OCI-M2 (cell line): ENCODE data around the gene IQCF2.
"Not testable (repeated sequence)": the region's sequence is repeated elsewhere in the genome, so short reads cannot be mapped to it uniquely, and the experiment has no call there.

Experiments
- DNase-seq: peaks from one replicate; lab custom pipeline; 2025; ENCODE audit not compliant: unreplicated experiment; lab: John Stamatoyannopoulos, UW

The IQCF2 gene

DNA sequence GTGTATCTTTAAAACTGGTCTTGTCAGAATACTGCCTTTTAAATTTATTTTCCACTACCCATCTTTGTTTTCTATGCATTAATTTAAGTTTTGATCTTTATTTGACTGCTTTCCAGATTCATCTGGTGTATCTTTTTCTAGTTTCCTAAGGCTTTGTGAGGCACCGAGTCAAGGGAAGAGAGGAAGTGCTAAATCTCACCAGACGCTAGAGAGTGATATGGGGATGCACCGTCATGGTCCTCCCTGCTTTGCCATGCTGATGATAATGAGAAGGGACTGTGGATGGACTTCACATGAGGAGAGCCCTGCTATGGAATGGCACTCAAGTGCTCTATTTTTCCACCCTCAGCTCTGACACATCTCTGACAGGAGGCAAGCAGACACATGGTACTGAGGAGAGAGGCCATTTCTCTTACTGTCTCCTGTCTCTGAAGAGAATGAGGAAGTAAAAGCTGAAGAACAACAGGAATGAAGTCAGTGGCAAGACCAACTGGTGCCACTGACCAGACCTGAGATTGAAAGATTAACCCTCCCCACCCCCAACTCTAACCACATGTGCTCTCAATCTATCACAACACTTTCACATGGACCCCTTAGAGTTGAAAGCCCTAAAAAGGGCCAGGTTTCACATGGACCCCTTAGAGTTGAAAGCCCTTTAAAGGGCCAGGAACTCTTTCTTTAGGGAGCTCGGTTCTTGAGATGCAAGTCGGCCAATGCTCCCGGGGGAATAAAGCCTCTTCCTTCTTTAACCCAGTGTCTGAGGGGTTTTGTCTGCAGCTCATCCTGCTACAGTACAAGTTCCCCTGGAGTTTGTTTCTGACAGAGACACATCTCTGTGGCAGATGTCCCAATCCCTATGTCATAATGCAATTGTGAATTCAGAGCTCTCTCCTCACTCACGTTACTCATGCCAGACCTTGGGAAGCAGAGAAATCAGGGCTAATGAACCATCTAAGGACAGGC, at the start of gene IQCF2:
IQCF2 (plus strand) TSS at position 913 of the 963 bp plus-strand sequence. CDS start 52 bp downstream, outside the sequence.
- DNase-seq = peak; percentile 63

DNA sequence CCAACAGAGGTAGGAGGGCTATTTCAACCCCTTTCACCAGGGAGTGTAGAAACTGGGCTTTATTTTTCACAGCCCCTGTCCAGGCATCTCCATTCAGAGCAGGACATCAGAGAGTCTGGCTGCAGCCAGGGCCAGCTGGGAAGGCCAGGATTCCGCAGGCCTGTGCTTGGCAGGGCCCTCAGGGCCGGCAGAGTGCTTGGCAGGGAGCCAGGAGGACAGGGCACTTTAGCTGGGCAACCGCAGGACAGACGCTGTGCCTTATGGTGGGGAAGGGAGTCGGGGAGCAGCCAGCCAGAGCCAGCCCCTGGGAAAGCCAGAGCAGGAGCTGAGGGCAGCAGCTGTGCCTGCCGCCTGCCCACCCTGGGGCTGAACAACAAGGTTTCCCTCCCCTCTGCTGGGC, 47.9 kb upstream of the IQCF2 start:
- no peak for DNase-seq

DNA sequence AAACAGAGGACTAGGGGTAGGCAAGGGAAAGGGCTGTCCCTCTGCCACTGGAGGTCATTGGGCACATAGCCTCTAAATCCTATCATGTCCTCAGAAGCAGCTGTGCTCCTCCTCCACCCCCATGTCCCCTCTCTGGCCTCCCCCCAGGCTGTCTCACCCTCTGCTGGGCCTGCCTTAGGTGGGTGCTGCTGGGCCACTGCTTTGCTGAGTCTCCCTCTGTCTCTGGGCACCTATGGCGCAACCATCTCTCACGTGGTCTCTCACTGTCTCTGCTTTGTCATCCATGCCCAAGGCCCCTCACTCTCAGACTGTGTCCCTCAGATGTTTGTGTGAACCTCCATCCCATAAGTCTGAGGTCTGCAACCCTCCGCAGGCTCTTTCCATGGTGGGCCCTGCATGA, 47.4 kb upstream of the IQCF2 start:
- no peak for DNase-seq

GRCh38 chr3:51815614-51816013, 45.8 kb upstream of the IQCF2 start:
- DNase-seq = no peak

DNA sequence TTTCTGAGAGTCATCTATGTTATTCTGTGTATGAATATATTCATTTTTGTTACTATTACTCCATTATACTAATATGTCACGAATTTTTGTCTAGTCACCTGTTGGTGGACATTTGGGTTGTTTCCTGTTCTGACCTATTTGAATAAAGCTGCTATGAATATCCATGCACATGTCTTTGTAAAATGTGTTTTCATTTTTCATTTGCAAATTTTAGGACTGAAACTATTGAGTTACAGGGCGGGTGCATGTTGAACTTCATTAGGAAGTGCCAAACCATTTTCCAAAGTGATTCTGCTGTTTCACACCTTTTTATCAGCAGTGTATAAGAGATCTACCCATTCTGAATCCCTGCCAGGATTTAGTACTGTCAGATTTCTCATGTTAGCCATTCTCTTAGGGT, 44.7 kb upstream of the IQCF2 start:
- DNase-seq = no peak

DNA sequence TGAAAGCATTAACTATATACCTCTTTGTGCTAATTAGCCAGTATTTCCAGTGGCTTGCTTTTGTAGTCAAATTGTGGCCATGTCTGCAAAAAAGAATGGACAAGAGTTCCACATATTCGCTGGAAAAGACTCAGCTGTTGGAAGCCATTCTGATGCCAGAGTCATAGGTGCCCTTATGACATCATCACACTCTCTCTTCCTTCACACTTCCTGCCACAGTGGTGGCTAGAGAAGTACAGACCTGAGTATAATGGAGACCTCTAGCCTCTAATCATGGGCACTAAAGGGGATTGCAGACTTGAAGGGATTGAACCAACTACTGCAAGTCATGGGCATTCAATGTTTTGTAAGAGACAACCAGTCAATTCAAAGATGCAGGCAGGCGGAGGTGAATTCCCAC, 44.0 kb upstream of the IQCF2 start:
- no peak for DNase-seq

- no peak for DNase-seq
Observed at GRCh38 chr3:51819151-51819550, 42.3 kb upstream of the IQCF2 start.

DNA sequence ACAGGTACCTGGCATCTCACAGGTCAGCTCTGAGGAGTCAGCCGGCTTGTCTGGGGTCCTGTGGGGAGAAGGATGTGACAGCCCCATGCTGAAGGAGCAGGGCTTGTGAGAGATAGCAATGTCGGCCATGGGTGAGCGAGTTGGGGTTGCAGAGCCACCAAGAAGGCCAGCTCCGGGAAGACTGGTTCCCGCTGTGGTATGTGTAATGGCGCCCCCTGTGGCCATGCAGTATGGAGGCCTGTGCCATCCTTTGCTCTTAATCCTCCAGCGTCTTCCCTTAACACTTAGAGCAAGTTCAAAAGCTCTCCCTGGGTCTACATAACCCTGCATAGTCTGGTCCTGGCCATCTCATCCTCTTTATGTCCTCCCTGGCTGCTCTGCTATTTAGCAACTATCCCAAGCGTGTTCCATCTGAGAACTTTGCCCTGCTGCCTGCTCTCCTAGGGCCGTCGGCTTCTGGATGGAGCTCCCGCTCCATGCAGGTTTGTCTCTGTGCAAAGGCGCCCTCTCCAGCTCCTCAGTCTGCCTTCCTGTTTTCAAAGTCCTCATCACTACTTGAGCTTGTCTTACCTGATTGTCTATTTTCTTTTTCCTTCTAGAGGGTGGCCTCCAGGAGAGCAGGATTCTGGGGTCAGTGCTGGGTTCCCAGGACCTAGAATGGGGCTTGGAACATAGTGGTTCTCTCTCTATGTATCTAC, 41.6 kb upstream of the IQCF2 start:
- no peak for DNase-seq

DNA sequence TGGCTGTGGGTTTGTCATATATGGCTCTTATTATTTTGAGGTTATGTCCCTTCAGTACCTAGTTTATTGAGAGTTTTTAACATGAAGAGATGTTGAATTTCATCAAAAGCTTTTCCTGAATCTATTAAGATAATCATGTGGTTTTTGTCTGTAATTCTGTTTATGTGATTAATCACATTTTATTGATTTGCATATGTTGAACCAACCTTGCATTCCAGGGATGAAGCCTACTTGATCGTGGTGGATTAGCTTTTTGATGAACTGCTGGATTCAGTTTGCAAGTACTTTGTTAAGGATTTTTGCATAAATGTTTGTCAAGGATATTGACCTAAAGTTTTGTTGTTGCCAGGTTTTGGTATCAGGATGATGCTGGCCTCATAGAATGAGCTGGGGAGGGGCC, 33.1 kb upstream of the IQCF2 start:
- DNase-seq = no peak

GRCh38 chr3:51830345-51830744, 31.1 kb upstream of the IQCF2 start:
- no peak for DNase-seq

DNA sequence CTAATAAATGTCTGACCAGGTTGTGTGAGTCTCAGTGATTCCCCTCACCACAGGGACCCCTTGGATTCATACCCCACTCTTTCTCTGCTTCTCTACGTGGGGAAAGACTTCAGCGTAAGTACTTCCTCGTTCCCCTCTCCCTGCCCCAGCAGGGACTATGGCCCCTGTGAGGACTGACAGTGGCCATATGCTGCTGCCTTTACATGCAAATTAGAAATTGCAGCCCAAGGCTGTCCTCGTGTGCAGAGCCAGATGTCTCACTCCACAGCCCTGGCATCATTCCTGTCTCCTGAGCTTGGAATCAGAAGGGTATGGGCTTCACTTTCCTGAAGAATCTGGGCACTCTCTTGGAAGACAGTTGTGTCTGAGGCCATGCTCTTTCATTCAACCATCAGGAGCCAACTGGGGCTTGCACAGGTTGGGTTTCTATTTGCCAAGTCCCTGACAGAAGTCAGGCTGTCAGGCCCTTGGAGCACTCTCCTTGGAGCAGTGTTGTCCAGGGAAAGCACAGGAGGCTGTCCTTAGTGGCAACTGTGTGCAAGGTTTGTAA, 30.5 kb upstream of the IQCF2 start:
- DNase-seq = no peak

DNA sequence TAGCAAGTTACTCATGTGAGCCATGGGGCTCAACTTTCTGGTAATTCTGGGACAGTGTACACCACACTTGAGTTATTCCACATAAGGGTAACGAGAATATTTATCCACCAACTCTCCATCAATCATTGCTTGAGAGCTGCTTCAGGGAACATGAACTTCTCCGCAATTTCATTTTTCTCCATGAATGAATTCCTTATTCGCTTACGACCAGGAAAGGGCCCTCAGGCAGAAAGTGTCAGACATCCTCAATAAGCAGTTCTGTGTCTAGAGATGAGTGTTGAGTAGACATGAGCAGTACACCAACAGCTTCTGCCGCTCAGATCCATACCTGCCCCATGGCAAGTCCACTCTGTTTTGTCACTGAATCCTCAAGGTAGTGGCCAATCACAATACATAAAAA, 24.8 kb upstream of the IQCF2 start:
- DNase-seq = no peak

DNA sequence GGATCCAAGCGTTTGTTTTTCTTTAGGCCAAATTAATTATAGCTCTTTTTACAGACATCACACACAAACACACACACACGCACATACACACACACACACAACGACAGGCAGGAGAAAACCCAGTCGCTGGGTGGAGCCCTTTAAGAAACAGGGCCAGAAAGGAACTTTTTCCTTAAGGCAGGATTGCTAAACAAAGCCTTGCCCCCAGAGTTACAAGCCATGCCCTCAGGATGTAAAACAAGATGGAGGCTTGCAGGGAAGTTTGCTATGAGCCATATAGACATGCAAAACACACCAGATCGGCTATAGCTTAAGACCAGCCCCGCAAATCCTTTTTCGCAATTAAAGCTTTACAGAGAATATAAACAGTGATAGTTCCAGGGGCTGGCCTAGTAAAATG, 16.3 kb upstream of the IQCF2 start:
- no peak for DNase-seq

GRCh38 chr3:51855411-51855810, 6.0 kb upstream of the IQCF2 start:
- DNase-seq = not testable (repeated sequence)

DNA sequence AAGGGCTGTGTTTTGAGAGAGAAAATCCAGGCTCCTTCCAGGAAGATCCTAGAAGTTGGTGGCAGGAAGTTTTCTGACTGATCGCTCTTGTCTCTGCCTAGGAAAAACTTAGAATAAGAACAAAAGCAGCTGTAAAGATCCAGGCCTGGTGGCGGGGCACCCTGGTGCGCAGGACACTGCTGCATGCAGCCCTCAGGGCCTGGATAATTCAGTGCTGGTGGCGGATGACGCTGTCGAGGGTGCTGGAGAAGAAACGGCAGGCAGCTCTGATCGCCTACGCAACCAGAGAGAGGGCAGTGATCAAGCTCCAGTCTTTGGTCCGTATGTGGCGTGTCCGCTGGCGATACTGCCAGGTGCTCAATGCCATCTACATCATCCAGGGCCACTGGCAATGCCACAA, 1.5 kb downstream of the IQCF2 start:
- DNase-seq = no peak

GRCh38 chr3:51868896-51869295, 7.5 kb downstream of the IQCF2 start:
- DNase-seq = not testable (repeated sequence)

DNA sequence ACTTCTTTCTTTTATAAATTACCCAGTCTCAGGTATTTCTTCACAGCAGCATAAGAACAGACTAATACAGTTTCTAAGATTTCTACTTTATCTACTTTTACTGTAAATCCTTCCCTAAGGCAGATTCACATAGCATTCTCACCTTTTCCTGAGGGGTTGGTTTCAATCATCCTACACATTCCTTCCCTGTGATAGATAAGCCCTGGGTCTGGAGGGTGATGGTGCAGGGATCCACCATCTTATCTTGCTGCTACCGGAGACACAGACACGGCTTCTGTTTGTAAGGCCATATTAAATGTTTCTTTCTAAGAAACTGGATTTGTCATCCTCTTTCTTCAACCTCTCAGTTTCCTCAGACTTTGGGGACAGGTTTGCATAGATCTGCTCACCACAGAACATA, 7.9 kb downstream of the IQCF2 start:
- DNase-seq = no peak

DNA sequence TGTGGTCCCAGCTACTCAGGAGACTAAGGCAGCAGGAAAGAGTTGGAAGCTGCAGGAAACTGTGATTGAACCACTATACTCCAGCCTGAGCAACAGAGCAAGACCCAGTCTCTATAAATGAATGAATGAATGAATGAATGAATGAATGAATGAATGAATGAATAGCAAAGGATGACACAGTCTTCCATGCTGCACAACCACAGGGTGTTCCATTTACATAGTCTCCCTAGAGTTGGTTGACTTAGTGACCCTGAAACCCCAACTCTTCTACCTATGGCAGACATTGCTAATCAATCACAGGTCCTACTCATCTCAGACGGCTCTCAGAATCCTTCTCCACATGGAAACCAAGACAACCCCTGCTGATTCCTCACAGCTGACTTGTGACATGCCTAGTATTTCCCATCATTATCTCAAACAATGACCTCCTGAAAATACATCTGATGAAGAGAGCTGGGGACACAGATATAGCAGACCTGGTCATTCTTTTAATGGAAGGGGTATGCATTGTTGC, 11.9 kb downstream of the IQCF2 start:
- DNase-seq = no peak

- DNase-seq = no peak
Observed at GRCh38 chr3:51873876-51874275, 12.5 kb downstream of the IQCF2 start.

DNA sequence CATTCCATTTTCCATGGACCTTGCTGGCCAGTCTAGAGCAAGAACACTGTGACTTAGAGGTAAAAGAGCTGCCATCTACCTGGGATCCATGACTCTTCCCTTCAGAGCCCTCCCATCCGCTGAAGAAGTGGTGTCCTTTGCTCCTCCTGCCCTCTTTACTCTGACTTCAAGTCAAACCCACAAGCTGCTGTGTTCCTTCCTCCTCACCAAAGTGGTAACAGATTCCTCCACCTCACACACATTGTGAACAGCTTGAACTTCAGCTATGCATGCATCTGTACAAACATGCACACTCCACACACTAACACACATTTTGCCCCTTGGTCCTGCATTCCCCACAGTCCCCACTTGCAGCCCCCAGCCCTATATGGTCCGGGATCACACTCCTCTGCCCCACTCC, 13.0 kb downstream of the IQCF2 start:
- no peak for DNase-seq

DNA sequence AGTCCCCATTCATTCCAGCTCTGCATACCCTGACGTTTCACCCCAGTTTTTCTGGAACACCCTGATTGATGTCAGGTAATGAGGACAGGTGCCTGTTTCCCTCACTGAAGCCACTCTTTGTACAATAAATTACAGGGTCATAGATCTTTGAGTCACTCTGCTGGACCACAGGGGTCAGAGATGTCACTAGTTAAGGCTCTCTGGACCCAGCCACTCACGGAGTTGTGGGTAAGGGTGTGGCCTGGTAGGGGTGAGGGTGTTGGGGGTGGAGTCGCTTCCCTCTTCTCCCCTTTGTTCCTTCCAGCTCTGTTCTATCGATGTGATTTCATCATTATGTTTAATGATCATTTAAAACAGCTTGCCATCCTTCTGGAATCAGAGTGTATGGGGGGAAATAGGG, 13.5 kb downstream of the IQCF2 start:
- no peak for DNase-seq

DNA sequence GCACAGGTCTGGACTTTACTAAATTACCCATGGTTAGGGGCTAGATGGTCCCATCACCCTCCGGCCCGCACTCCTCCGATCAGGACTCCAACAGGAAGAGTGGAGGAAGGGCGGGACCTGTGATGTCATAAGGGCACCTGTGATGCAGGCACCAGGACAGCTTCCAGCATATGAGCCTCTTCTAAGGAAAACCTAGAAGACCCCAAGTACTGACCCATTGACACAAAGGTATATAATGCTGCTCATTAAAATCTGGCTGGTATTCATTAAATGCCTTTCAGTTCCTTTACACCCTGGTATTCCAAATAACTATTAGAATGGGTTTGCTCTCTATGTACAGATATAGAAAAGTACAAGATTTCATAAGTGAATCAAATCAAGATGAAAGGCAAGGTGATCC, 14.1 kb downstream of the IQCF2 start, which contains the start of gene IQCF5:
IQCF5 (minus strand) TSS at position 101 of the 400 bp plus-strand sequence; CDS start at position 31, 70 bp downstream.
- DNase-seq = no peak
